KMS-11 (cell line): ENCODE data around the gene PCDHA2.
"Not testable (repeated sequence)": the region's sequence is repeated elsewhere in the genome, so short reads cannot be mapped to it uniquely, and the experiment has no call there.

Source experiments
- H2AFZ ChIP-seq: fragments of 200-600 bp; sonication (generic); 2 replicates; pipeline ENCODE4 v1.6.1; 2016; ENCODE audit warnings: antibody characterized with exemption, mixed run types, low read depth
- H3K27ac ChIP-seq: fragments of 200-600 bp; sonication (generic); 2 replicates; pipeline ENCODE4 v1.6.1; 2016; ENCODE audit warnings: mild to moderate bottlenecking, mixed run types
- H3K27me3 ChIP-seq: fragments of 200-600 bp; sonication (generic); 2 replicates; pipeline ENCODE4 v1.6.1; 2017; ENCODE audit warnings: mild to moderate bottlenecking, low read depth, mixed run types, moderate library complexity; ENCODE audit not compliant: insufficient read depth
- H3K36me3 ChIP-seq: fragments of 200-600 bp; sonication (generic); 2 replicates; pipeline ENCODE4 v1.6.1; 2017; ENCODE audit warnings: mild to moderate bottlenecking, mixed run types; ENCODE audit not compliant: insufficient read depth
- H3K4me1 ChIP-seq: fragments of 200-600 bp; sonication (generic); 2 replicates; pipeline ENCODE4 v1.6.1; 2016; ENCODE audit warnings: mild to moderate bottlenecking, low read depth, mixed run types; ENCODE audit not compliant: poor library complexity, severe bottlenecking
- H3K4me2 ChIP-seq: fragments of 200-600 bp; sonication (generic); 2 replicates; pipeline ENCODE4 v1.7.0; 2016; ENCODE audit warnings: mild to moderate bottlenecking, mixed run types
- H3K4me3 ChIP-seq: fragments of 200-600 bp; sonication (generic); IDR thresholded peaks from 2 replicates; pipeline ENCODE4 v1.6.1; 2017; ENCODE audit warnings: low read depth, low read length, mixed read lengths; ENCODE audit not compliant: insufficient read depth
- H3K79me2 ChIP-seq: fragments of 200-600 bp; sonication (generic); 2 replicates; pipeline ENCODE4 v1.6.1; 2016; ENCODE audit warnings: low read depth, mixed run types; ENCODE audit not compliant: insufficient read depth
- H3K9ac ChIP-seq: fragments of 200-600 bp; sonication (generic); 2 replicates; pipeline ENCODE4 v1.6.1; 2016; ENCODE audit warnings: mild to moderate bottlenecking, mixed run types
- H4K20me1 ChIP-seq: fragments of 200-600 bp; sonication (generic); 2 replicates; pipeline ENCODE4 v1.6.1; 2016; ENCODE audit warnings: mild to moderate bottlenecking, mixed run types; ENCODE audit not compliant: insufficient read depth
- CTCF ChIP-seq: fragments of 200-600 bp; sonication (generic); conservative IDR thresholded peaks from 2 replicates; pipeline ENCODE4 v1.6.1; 2017; ENCODE audit warnings: low read depth, mild to moderate bottlenecking, antibody characterized with exemption, low read length, moderate library complexity, mixed read lengths

The PCDHA2 gene

GRCh38 chr5:140821375-140822280, 27.0 kb downstream of the PCDHA2 start, which contains the start of gene PCDHA5:
Gene PCDHA5 (plus strand): TSS chr5:140821613.
- Histone ChIP-seq H4K20me1 (no peaks in the 10 kb centered on the region), H3K36me3 (no peaks in the 10 kb centered on the region), H3K27ac (no peak within 1 kb of the TSS), H3K4me2 (no peak within 1 kb of the TSS), H3K79me2 (no peaks in the 10 kb centered on the region), H2AFZ (no peak within 1 kb of the TSS), H3K27me3 (no peaks in the 10 kb centered on the region), H3K9ac (no peak within 1 kb of the TSS), H3K4me3 (no peak within 1 kb of the TSS), H3K4me1 (no peaks in the 10 kb centered on the region)
- TF ChIP-seq CTCF = no peak; the same call in 1 of the 2 replicates

- Histone ChIP-seq H3K4me3 (no peak overlapping the region), H3K9ac (no peak overlapping the region), H3K27ac (no peak overlapping the region), H3K4me1 (no peaks in the 10 kb centered on the region), H3K79me2 (no peaks in the 10 kb centered on the region), H3K36me3 (no peaks in the 10 kb centered on the region), H2AFZ (no peak overlapping the region), H4K20me1 (no peaks in the 10 kb centered on the region), H3K27me3 (no peaks in the 10 kb centered on the region), H3K4me2 (no peak overlapping the region)
- no peak for TF ChIP-seq CTCF
Observed at GRCh38 chr5:140822281-140822629, 27.6 kb downstream of the PCDHA2 start.

GRCh38 chr5:140822969-140823368, 28.3 kb downstream of the PCDHA2 start:
- H2AFZ ChIP-seq, H3K36me3 ChIP-seq, H3K4me3 ChIP-seq, H3K4me2 ChIP-seq, H3K27me3 ChIP-seq, H3K79me2 ChIP-seq, H3K27ac ChIP-seq, H3K4me1 ChIP-seq, H3K9ac ChIP-seq, H4K20me1 ChIP-seq: not testable (repeated sequence)

GRCh38 chr5:140823475-140823874, 28.8 kb downstream of the PCDHA2 start:
- Histone ChIP-seq H4K20me1 (no peaks in the 10 kb centered on the region), H3K36me3 (no peaks in the 10 kb centered on the region), H2AFZ (no peak overlapping the region), H3K4me2 (no peak overlapping the region), H3K27ac (no peak overlapping the region), H3K27me3 (no peaks in the 10 kb centered on the region), H3K4me1 (no peaks in the 10 kb centered on the region), H3K4me3 (no peak overlapping the region), H3K79me2 (no peaks in the 10 kb centered on the region), H3K9ac (no peak overlapping the region)
- TF ChIP-seq CTCF = no peak

- Histone ChIP-seq H3K4me1 (no peaks in the 10 kb centered on the region), H3K9ac (no peak within 1 kb of the TSS), H3K27me3 (no peaks in the 10 kb centered on the region), H3K4me2 (no peak within 1 kb of the TSS), H3K27ac (no peak within 1 kb of the TSS), H4K20me1 (no peaks in the 10 kb centered on the region), H3K4me3 (no peak within 1 kb of the TSS), H3K36me3 (no peaks in the 10 kb centered on the region), H3K79me2 (no peaks in the 10 kb centered on the region), H2AFZ (no peak within 1 kb of the TSS)
- TF ChIP-seq CTCF = no peak
Observed at GRCh38 chr5:140827704-140828361, 33.2 kb downstream of the PCDHA2 start, which contains the start of gene PCDHA6. Gene PCDHA6 (plus strand): TSS chr5:140827960. CDS start chr5:140828092, 132 bp downstream.
